ENCODE measurements around the gene SYNJ2.

SYNJ2 gene

DNA sequence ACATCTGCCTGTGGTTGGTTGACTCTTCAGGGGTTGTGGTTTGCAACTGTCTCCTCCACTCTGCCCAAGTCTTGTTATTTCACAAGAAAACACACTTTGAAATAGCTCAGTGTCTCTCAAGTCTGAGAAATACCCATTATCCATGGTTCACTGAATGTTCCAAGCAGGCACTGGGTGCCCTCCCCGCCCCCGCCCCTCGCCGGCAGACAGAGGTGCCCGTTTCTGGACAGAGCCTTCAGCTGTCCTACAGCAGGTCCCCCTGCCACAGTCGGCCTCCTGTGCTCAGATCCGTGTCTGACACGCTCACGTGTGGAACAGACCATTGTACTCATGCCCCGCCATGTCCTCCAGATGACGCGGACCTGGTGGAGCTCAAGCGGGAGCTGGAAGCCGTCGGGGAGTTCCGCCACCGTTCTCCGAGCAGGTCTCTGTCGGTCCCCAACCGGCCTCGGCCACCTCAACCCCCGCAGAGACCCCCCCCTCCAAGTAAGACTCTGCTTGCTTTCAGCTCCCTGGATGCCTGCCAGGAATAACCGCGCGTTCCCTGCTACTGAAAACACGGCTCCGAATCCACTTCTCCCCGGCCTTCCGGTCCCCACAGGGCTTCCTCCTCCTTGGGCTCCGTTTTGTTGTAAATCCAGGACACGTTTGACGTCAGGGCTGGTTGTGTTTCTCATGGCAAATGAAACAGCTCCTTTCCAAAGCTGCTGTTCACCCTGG is 105.0 kb downstream of the SYNJ2 start:
- DNase-seq, result no peak

DNA sequence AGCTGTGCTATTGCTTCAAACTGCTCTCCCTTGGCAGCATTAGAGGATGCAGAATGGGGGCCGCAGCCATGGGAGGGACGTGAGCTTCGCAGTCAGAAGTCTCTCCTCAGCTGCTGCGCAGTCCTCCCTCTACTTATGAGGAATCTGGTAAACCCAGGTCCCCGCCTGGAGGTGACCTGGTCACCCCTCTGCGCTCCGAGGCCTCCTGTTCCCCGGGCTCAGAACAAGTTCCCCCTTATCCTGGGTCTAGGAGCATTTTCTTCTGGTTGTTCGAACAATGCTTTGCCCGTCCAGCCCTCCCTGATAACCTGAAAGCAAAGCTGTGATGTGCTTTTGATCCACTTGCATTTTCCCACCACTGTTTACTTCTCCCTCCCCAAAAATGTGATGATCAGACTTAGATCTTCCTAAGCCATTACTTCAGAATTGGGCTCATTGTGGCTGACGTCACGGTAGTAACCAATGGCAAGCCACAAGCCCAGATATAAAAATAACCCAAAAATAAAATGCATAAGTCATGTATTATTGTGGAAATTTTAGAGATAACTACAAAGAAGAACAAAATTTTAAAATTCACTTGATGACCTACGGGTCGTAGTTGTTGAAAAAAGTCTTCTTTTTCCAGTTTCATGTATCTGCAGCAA is 105.7 kb downstream of the SYNJ2 start:
- no peak for DNase-seq

DNA sequence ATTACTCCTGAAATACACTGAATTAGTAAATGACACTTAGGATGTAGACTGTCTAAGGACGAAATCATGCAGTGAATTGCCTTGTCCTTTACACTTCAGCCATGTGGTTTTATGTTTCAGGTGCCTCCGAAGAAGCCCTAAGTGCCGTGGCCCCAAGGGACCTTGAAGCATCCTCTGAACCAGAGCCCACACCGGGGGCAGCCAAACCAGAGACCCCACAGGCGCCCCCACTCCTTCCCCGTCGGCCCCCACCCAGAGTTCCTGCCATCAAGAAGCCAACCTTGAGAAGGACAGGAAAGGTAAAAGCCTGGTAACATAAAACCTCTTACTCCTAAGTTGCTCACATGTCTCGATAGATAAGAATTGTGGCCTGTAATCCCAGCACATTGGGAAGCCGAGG is 111.1 kb downstream of the SYNJ2 start:
- no peak for DNase-seq

DNA sequence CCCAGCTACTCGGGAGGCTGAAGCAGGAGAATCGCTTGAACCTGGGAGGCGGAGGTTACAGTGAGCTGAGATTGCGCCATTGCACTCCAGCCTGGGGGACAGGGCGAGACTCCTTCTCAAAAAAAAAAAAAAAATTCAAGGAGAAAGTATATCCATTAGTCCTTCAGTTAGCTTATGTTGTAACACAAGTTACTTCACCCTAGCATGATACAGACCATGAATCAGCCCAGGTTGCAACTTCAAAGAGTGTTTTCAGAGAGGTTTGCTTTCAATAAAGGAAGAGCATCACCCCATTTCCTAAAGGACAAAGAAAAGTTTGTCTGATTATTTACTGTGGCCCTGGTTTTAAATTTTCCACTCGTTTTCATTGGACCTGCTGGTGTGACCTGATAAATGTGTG is 113.4 kb downstream of the SYNJ2 start:
- DNase-seq, result no peak

DNA sequence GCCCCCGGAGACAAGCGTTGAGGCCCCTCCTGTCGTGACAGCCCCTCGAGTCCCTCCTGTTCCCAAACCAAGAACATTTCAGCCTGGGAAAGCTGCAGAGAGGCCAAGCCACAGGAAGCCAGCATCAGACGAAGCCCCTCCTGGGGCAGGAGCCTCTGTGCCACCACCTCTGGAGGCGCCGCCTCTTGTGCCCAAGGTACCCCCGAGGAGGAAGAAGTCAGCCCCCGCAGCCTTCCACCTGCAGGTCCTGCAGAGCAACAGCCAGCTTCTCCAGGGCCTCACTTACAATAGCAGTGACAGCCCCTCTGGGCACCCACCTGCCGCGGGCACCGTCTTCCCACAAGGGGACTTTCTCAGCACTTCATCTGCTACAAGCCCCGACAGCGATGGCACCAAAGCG is 114.0 kb downstream of the SYNJ2 start:
- DNase-seq, result no peak

DNA sequence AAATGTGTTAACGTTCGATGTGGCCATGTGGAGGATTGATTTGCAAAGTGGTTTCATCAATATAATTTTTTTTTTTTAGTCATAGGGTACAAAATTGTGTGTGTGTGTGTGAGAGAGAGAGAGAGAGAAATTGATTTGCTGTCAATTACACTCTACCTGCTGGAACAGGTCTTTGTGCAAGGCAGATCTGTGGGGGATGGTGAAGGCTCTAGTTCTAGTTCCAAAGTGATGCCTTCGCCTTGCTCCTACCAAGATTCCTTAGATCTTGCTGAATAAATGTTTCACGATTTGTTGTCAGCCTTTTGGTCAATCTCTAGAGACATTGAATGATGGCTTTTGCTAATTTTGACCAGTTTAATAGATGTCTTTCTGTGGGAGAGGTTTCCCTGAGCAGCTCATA is 121.6 kb downstream of the SYNJ2 start:
- no peak for DNase-seq

DNA sequence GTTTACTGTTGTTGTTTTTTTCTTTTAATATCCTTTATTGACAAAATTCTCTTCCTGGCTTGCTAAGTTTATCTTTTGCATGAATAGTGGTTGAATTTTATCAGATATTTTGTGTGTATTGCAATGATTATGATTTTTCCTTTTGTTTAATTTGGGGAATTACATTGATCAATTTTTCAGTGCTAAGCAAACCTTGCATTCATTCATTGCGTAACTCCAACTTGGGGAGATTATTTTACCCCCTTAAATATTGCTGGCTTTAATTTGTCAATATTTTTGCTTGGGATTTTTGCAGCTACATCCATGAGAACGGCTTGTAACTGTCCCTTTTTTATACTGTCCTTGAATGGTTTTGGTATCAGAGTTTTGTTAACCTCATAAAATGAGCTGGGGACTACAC is 123.0 kb downstream of the SYNJ2 start:
- no peak for DNase-seq

DNA sequence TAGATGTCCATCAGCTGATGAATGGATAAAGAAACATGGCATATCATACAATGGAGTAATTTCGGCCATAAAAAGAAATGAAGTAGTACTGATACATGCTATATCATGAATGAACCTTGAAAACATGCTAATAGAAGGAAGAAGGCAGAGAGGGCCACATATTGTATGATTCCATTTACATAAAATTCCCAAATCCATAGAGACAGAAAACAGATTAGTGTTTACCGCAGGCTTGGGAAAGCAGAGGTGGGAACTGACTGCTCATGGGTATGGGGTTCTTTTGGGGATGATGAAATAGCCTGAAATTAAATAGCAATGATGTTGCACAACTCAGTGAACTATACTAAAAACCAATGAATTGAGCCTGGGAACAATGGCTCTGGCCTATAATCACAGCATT is 128.1 kb downstream of the SYNJ2 start:
- no peak for DNase-seq

DNA sequence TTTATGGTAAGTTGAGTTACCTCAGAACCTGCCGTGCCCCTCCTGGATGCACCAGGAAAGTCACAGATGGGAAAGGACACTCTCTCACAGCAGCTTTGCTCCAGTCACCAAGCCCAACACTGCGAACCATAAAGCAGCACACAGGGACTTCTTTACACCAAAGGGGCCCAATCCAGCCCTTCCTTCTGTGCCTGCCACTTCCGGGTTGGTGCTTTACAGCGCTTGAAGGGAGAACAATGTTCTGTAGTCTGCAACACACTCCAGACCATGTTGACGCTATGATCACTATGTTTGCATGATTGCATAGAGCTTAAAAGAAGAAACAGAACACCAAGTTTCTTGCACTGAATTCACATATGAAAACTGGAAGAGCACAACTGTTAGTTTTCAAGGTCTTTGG is 129.3 kb downstream of the SYNJ2 start:
- DNase-seq, result no peak

DNA sequence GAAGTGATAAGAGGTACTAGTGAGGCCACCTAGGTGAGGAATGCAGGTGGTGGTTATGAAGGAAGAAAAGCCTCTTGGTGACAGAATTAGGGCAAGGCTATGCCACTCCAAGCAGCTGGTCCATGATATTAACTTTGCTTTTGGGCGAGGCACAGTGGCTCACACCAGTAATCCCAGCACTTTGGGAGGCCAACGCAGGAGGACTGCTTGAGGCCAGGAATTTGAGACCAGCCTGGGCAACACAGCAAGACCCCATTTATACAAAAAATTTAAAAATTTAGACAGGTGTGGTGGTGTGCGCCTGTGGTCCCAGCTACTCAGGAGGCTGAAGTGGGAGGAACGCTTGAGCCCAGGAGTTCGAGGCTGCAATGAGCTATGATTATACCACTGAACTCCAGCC is 130.3 kb downstream of the SYNJ2 start:
- DNase-seq, result no peak

DNA sequence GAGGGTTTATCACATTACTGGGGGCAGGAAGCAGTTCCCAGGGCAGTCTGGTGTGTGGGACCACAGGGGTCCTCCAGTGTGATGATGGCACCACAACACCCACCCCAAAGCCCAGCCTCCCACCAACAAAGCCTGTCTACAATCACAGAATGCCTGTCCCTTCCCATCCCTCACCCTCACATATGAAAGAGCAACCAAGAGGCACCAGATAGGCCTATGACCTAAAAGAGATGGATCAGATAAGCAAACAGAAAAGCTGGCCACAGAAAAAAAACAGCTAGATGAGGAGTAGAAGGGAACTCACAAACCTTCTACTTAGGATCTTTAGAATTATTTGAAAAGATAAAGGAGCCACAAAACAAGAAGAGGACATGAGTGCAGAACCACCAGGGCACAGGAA is 132.1 kb downstream of the SYNJ2 start:
- DNase-seq, result no peak

DNA sequence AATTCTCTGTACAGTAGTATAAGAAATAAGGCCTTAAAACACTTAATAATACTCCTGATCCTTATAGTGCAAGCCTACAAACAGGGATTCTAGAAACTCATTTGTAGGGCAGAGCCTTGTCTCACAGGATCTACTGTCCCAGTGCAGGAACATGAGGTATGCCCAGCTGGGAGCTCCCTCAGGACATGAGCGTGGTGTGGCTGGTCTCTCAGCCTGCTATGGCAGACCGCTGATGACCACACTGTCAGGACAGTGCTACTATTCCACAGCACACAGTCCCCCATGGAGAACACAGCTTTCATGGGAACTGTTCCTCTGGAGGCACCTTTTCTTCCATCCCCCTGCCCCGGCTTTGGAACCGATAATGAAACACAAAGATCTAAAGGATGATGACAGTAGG is 133.4 kb downstream of the SYNJ2 start:
- DNase-seq, result no peak

DNA sequence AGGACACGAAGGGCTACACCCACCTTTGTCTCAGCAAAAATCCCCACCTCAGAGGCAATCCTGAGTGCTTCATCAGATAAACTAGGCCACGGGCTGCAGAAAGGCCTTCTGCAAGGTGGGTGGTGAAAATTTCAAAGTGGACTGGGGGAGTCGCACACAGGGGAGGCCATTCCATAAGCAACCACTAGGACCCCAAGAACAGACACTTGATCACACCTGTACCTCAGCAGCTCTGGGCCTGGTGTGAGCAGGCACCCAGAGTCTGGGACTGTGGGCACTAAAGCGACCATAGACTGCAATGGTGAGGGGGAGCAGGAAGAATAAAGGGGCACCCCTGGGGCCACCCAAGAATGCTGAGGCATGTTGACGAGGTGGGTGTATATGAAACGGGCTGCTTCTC is 133.8 kb downstream of the SYNJ2 start:
- no peak for DNase-seq

DNA sequence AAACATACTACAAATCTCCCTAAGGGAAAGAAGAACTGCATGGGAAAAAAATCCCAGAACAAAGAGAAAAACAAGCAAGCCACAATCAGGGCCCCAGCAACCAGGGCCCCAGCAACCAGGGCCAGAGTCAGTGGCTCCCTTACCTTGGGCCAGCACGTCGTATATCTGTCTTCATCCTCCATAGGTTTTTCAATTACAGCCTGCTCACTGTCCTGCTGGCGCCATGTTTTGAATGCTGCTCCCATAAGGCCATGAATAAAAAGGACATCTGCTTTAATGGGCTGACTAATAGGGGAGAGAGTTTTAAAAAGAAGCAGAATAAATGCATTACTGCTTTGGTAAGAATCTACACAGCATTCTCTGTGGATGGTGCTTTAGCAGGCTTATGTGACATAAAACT is 137.2 kb downstream of the SYNJ2 start:
- DNase-seq, result no peak

DNA sequence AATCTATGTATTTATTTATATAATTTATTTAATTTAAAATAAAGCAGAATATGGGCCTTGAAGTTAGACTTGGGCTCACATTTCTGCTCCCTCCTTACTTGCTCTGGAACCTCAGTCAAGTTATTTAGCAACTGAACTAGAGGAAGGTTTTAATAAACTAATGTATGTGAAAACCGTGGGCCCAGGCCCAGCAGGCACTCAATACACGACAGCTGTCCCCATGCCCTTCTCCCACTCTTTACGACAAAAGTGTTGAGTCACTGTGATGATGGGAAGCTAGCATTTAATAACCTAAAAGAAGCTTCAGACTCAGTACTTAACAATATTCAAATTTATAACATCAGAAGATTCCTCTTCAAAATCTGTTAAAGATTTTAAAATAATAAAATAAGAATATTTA is 139.7 kb downstream of the SYNJ2 start:
- no peak for DNase-seq

DNA sequence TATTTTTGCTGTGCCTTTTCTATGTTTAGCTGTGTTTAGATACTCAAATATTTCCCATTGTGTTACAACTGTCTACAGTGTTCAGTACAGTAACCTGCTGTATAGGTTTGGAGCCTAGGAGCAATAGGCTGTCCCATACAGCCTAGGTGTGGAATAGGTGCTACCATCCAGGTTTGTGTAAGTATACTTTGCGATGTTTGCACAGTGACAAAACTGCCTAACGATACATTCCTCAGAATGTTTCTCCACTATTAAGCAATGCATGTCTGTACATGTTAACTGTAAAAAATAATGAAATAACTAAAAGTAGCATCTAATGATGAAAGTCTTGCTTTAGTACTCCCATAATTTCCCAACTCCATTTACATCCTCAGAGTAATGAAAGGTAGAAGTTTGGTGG is 140.4 kb downstream of the SYNJ2 start:
- no peak for DNase-seq

DNA sequence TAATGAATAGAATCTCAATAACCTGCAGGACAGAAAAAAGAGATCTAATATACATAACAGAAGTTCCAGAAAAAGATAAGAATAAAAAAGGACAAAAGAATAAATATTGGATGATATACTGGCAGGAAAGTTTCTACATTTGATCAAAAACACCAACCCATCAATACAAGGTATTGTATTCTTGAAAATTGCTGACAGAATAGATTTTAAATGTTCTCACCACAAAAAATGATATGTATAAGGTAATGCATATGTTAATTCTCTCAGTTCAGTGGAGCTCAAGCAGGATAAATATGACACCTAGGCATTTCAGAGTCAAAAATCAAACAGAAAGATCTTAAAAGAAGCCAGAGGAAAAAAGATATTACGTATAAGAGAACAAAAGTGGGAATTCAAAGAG is 142.6 kb downstream of the SYNJ2 start:
- DNase-seq, result no peak

DNA sequence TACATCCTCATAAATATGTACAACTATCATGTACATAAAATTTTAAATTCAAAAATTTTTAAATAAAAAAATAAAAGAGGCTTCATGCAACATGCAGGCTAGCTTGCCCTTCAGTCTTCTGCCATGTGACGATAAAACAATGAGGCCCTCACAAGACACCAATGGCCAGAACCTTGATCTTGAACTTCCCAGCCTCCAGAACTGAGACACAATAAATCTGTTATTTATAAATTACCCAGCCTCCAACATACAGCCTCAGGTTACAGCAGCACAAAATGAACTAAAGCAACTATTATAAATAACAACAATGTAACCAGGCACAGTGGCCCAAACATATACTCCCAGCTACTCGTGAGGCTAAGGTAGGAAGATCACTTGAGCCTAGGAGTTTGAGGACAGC is 143.6 kb downstream of the SYNJ2 start:
- no peak for DNase-seq

DNA sequence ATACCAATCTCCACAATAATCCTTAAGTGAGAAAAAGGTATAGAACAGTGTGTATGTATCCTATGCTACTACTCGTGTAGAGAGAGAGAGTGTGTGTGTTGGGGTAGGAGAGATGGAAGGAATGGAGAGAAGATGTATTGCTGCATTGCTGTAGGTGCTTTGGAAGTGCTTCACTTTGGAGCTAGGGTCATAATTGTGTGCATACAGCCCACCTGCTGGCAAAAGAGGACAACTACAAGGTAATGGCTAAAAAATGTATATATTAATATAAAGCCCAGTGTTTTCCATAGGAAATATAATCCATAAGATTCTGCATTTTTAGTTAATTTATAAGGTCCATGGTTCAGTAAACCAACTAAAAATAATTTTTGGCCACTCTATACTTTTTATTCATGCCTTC is 150.3 kb downstream of the SYNJ2 start:
- peak in 1 of 2 experiments; percentile 6 for DNase-seq

DNA sequence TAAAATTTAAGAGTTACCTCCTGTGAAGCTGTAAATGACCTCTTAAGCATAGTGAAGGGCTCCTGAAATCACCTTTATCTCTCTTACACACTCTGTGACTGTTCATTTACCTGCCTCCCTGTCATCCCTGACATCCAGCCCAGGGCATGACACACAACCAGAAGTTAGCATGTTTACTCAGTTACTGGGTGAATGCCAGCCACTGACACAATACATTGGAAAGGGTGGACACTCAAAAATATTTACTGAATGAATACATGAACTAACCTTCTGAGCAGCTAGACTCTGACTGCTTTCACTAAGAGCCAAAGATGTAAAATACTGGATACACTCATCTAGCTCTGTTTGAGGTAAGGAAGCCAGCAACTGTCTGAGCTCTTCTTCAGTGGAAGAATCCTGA is 161.1 kb downstream of the SYNJ2 start:
- no peak for DNase-seq

DNA sequence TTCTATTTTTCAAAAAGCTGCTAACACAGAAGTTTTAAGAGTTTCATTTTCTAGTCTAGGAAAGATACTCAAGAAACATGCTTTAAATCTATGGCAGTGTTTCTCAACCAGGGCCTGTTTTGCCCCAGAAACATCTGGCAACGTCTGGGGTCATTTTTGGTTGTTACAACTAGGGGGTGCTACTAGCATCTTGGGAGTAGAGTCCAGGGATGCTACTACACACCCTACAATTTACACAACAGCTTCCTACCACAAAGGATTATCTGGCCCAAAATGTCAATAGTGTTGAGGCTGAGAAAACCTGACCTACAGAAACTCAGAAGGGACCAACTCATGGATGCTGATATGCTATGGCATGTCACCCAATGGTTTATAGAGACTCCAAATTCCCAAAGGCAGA is 162.0 kb downstream of the SYNJ2 start:
- DNase-seq, result no peak
